ENCODE data around the gene HSPA4. TPM values are rescaled to one million over a fixed set of nuclear protein-coding genes. Genes with fewer than 3 reads are reported as not detected.

The HSPA4 gene
- total and polyA plus RNA-seq, 2 of the 4 experiments (the other 2 are of a cell fraction): 34.9 to 120 TPM

GRCh38 chr5:133129950-133130349 is 78.1 kb downstream of the HSPA4 start:
- H4K20me1 ChIP-seq (ENCODE audit: insufficient read depth, low read length): no peaks in the 10 kb centered on the region
- H3K9me1 ChIP-seq (ENCODE audit: insufficient read depth, low read length): no peaks in the 10 kb centered on the region
- no peak overlapping the region for H4K5ac ChIP-seq (ENCODE audit: low read depth, low read length)
- CTCF ChIA-PET: interaction anchor here (1.1 kb wide), 1 partner anchor 18 kb away, joined by 3 read pairs; no protein-coding TSS in a partner anchor
- DNase-seq: no peak
- H3K23ac ChIP-seq (ENCODE audit: low read depth, low read length): no peak overlapping the region
- H4K8ac ChIP-seq (ENCODE audit: low read depth in 2 of 2, low read length in 2 of 2): no peak overlapping the region
- H4K91ac ChIP-seq (ENCODE audit: insufficient read depth, low read depth, low read length): no peak overlapping the region
- H3K4me2 ChIP-seq (ENCODE audit: low read depth, low read length): no peak overlapping the region
- H2AK5ac ChIP-seq (ENCODE audit: low read depth, low read length): no peak overlapping the region
- no peak for ATAC-seq (ENCODE audit: low read depth)
- no peak overlapping the region for H3K14ac ChIP-seq (replicated peaks; ENCODE audit: low read depth, low read length)
- H2AFZ ChIP-seq (replicated peaks; ENCODE audit: low read length, poor library complexity): no peak overlapping the region
- no peak overlapping the region for H3K9ac ChIP-seq (ENCODE audit: low read depth, low read length)
- BruUV-seq (replicated peaks): no TSS peak
- no peak overlapping the region for H3K4me3 ChIP-seq (ENCODE audit: insufficient read depth, low read depth, low read length)
- no peaks in the 10 kb centered on the region for H3K4me1 ChIP-seq (ENCODE audit: control insufficient read depth, insufficient read depth, low read length)
- no peak overlapping the region for H3K27ac ChIP-seq (ENCODE audit: insufficient read depth, low read length)
- intact Hi-C loops (cut with micrococcal nuclease) (no loop called here), in situ Hi-C loops (cut with MboI; ENCODE audit: low sequenced_read_pairs) (no loop called here), dilution Hi-C loops (cut with HindIII; ENCODE audit: low sequenced_read_pairs, unreplicated experiment) (no loop called here)
- H3K9me3 ChIP-seq (ENCODE audit: control insufficient read depth, insufficient read depth, low read length): no peaks in the 10 kb centered on the region
- peaks cover 20% of the 10 kb centered on the region; the same call in 1 of the 2 replicates for H3K27me3 ChIP-seq (ENCODE audit: control insufficient read depth, insufficient read depth, low read length)
- no peak overlapping the region for H2BK20ac ChIP-seq (ENCODE audit: low read depth, low read length)
- no peak overlapping the region for H2BK5ac ChIP-seq (ENCODE audit: low read depth, low read length, poor library complexity, severe bottlenecking)
- POLR2A ChIA-PET (ENCODE audit: unreplicated experiment): no interaction called here
- H2AK9ac ChIP-seq (replicated peaks; ENCODE audit: low read depth, low read length, poor library complexity): no peak overlapping the region
- H3K79me1 ChIP-seq (ENCODE audit: low read depth in 1 of 2, low read length in 2 of 2): no peaks in the 10 kb centered on the region
- H3K36me3 ChIP-seq (ENCODE audit: control insufficient read depth, insufficient read depth, low read length): no peaks in the 10 kb centered on the region
- no peak overlapping the region for H3K18ac ChIP-seq (ENCODE audit: low read depth, low read length)
- TF ChIP-seq NFE2L2 (IDR thresholded peaks at IDR 0.05; ENCODE audit: low read depth, low read length) (no peak), CEBPB (IDR thresholded peaks at IDR 0.05; ENCODE audit: low read depth, low read length) (no peak), BHLHE40 (IDR thresholded peaks at IDR 0.05; ENCODE audit: low read depth, low read length) (no peak), MAZ (IDR thresholded peaks at IDR 0.05; ENCODE audit: borderline replicate concordance, low read depth, low read length) (no peak), CTCF (conservative IDR thresholded peaks at IDR 0.05; ENCODE audit: low read depth, low read length) (no peak), FOS (IDR thresholded peaks at IDR 0.05; ENCODE audit: low read depth, low read length) (no peak), CHD1 (IDR thresholded peaks at IDR 0.05; ENCODE audit: low read depth, low read length) (no peak), MAFK (IDR thresholded peaks at IDR 0.05; ENCODE audit: low read depth, low read length) (no peak), RCOR1 (IDR thresholded peaks at IDR 0.05; ENCODE audit: insufficient replicate concordance, low read length) (no peak), ELK1 (IDR thresholded peaks at IDR 0.05; ENCODE audit: borderline replicate concordance, low read depth, low read length) (no peak), USF2 (IDR thresholded peaks at IDR 0.05; ENCODE audit: low read depth, low read length) (no peak), MXI1 (IDR thresholded peaks at IDR 0.05; ENCODE audit: borderline replicate concordance, low read depth, low read length) (no peak), POLR2A (IDR thresholded peaks at IDR 0.05; ENCODE audit: low read depth, low read length) (no peak), RFX5 (IDR thresholded peaks at IDR 0.05; ENCODE audit: low read depth, low read length) (no peak), RAD21 (IDR thresholded peaks at IDR 0.05; ENCODE audit: low read length) (no peak), SMC3 (IDR thresholded peaks at IDR 0.05; ENCODE audit: low read depth, low read length) (no peak)
- H2BK120ac ChIP-seq (ENCODE audit: low read depth, low read length): no peak overlapping the region
- no peak overlapping the region for H2BK15ac ChIP-seq (ENCODE audit: low read depth, low read length)
- no peak overlapping the region for H3K4ac ChIP-seq (ENCODE audit: low read depth, low read length)
- H3K56ac ChIP-seq (ENCODE audit: extremely low read depth, insufficient read depth, low read length): no peak overlapping the region
- no CpG with 5 or more reads among the region's 3 CpGs for WGBS, 2 experiments (ENCODE audit: extremely low coverage in 2 of 2, insufficient read length in 1 of 2)
